GM12865 (cell line): ENCODE data around the gene POLR2H.

ENCODE experiments used
- DNase-seq: peaks from one replicate; pipeline ENCODE4 v3.0.0; 2010; ENCODE audit warnings: low read depth
- H3K4me3 ChIP-seq: 2 replicates; pipeline ENCODE4 v1.5.1; 2011; ENCODE audit warnings: mild to moderate bottlenecking, low read depth, low read length, control low read depth
- CTCF ChIP-seq: IDR thresholded peaks from 2 replicates; pipeline ENCODE4 v1.5.1; 2011; ENCODE audit warnings: low read length, control low read depth, low read depth, inconsistent platforms; ENCODE audit not compliant: insufficient read depth; ENCODE audit errors: missing control alignments

Gene POLR2H

GRCh38 chr3:184325715-184326369, 35.7 kb upstream of the POLR2H start:
- no peak overlapping the region for H3K4me3 ChIP-seq
- TF ChIP-seq CTCF, result no peak
- no peak for DNase-seq

- DNase-seq, result no peak
- TF ChIP-seq CTCF, result no peak
- no peak overlapping the region for H3K4me3 ChIP-seq
Measured at GRCh38 chr3:184327171-184327570, 34.3 kb upstream of the POLR2H start.

- no peak overlapping the region for H3K4me3 ChIP-seq
- TF ChIP-seq CTCF, result no peak
- DNase-seq, result no peak
Measured at GRCh38 chr3:184328516-184328915, 33.0 kb upstream of the POLR2H start.

- no peak for TF ChIP-seq CTCF
- no peak for DNase-seq
Measured at GRCh38 chr3:184332370-184333090, 29.0 kb upstream of the POLR2H start.

GRCh38 chr3:184333190-184333589, 28.3 kb upstream of the POLR2H start:
- no peak overlapping the region for H3K4me3 ChIP-seq
- no peak for TF ChIP-seq CTCF
- DNase-seq, result no peak

More at GRCh38 chr3:184332370-184333090, 29.0 kb upstream of the POLR2H start:
- H3K4me3 ChIP-seq, result no peak overlapping the region

- H3K4me3 ChIP-seq, result no peak overlapping the region
- DNase-seq, result no peak
- TF ChIP-seq CTCF, result no peak
Measured at GRCh38 chr3:184333700-184334099, 27.8 kb upstream of the POLR2H start.
